Fibroblast of pulmonary artery (primary cell): Measurements from ENCODE around the gene CLEC3A.
"Not testable (repeated sequence)": the region's sequence is repeated elsewhere in the genome, so short reads cannot be mapped to it uniquely, and the experiment has no call there.

Experiments used
- DNase-seq: peaks from one replicate; pipeline ENCODE4 v3.0.0-alpha.2; 2010; ENCODE audit warnings: low read depth
- H3K4me3 ChIP-seq: replicated peaks from 2 replicates; pipeline ENCODE4 v1.5.1; 2011; ENCODE audit warnings: low read depth, mild to moderate bottlenecking, control low read depth, low read length, moderate library complexity
- CTCF ChIP-seq: IDR thresholded peaks from 2 replicates; pipeline ENCODE4 v1.5.1; 2011; ENCODE audit warnings: mild to moderate bottlenecking, control low read depth, low read length, inconsistent platforms; ENCODE audit errors: missing control alignments

The CLEC3A gene

DNA sequence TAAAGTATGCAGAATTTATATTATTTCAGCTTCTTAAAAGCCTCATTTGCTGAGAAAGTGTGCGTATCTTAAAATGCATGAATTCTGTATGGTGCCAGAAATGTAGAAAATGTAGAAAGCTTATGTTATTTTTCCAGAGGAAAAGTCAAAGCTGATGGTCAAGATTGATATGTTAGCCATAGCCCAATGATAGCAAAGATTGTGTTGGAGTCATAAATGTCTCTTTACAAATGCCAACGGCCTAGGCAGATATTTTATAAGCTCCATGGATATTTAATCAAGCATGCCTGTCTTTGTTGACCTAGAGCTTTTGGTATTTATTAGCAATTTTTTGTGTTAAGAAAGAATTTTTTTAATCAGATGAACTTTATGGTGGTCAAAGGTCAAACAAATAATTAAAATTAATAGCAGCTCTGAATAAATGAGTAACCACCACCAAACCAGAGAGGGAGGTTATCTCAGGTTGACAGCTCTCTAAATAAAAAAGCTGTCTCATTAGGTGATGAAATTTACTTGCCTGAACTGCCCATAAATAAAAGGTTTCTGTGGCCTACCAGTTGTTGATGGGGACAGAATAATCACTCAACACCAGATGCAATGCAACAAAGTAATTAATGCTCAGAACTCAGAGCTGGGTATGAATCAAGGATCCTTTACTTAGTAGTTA is 28.5 kb downstream of the CLEC3A start:
- no peak overlapping the region for H3K4me3 ChIP-seq
- no peak for DNase-seq
- TF ChIP-seq CTCF: no peak

- no peak overlapping the region for H3K4me3 ChIP-seq
- TF ChIP-seq CTCF: no peak
- no peak for DNase-seq
Measured at GRCh38 chr16:78057803-78058564, 35.6 kb downstream of the CLEC3A start.

GRCh38 chr16:78059806-78060205 is 37.5 kb downstream of the CLEC3A start:
- H3K4me3 ChIP-seq, DNase-seq: not testable (repeated sequence)

DNA sequence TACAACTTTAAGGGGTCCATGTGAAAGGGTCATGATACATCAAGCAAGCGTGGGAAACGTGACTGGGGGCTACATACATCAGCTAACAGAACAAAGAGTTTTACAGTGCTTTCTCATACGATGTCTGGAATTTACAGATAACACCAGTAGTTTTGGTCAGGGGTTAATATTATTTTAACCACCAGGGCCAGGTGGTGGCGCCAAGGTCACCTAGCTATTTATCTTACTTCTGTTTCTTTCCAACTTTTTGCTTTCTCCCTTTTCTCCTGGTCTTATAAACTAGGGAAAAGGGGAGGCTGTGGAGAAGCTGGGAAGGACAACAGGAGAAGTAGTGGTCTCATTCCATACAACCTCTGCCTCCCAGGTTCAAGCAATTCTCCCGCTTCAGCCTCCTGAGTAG is 37.9 kb downstream of the CLEC3A start:
- DNase-seq: no peak
- TF ChIP-seq CTCF: no peak

DNA sequence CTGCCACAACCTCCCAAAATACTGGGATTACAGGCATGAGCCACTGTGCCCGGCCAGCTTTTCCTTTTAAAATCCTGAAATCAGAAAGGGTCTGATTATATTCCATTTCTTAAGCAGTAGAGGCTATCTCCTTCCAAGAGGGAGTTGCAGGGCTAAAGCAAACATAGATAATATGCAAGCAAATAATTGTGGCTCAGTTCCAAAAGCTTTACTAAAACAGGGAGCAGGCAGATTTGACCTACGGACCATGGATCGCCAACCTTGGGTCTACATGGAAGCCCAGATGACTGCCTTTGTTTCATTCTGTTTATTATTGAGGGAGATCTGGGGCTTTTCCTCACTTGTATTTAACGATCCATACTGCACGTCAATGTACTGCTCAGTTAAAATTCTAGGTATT is 38.5 kb downstream of the CLEC3A start:
- TF ChIP-seq CTCF: no peak
- DNase-seq: no peak
- H3K4me3 ChIP-seq: no peak overlapping the region

More for the DNA sequence above, 37.9 kb downstream of the CLEC3A start:
- H3K4me3 ChIP-seq: no peak overlapping the region

DNA sequence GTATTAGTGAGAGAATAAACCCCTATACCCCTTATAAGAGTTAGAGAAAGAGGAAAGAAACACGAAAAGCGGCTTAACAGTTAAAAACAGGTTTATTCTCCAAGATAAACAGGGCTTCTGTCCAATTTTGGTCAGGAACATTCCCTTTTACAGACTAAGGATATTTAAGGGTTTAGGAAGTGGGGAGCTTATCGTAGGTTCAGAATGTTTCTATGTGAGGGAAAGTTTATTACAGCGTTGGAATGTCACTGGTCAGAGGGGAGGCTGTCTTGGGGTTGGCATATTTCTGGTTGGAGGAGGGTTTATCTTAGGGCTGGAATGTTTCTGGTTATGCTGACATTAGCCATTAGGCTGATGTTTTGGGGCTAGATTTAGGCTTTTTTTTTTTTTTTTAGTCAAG is 43.0 kb downstream of the CLEC3A start:
- peak; percentile 1 for DNase-seq
- no peak overlapping the region for H3K4me3 ChIP-seq
- TF ChIP-seq CTCF: no peak

GRCh38 chr16:78069913-78070312 is 47.6 kb downstream of the CLEC3A start:
- no peak overlapping the region for H3K4me3 ChIP-seq
- DNase-seq: no peak
- TF ChIP-seq CTCF: no peak
